Inflammatory macrophage treated with lipopolysaccharide for 4 hours (primary cell): ENCODE data around the gene FOXO3.
A peak's percentile ranks its signal among the peaks of the same experiment; 100 is the strongest.

Experiments used
- DNase-seq: peaks from one replicate; pipeline ENCODE4 v3.0.0-alpha.2; 2020

The FOXO3 gene

GRCh38 chr6:108576709-108577108, 16.0 kb downstream of the FOXO3 start:
- peak; percentile 79 for DNase-seq

- no peak for DNase-seq
These were observed 17.4 kb downstream of the FOXO3 start for GRCh38 chr6:108578166-108578565.

GRCh38 chr6:108578595-108579327, 18.0 kb downstream of the FOXO3 start:
- DNase-seq: no peak

- no peak for DNase-seq
These were observed 18.6 kb downstream of the FOXO3 start for GRCh38 chr6:108579328-108579721.

GRCh38 chr6:108580646-108581045, 19.9 kb downstream of the FOXO3 start:
- no peak for DNase-seq

- DNase-seq: peak; percentile 78
These were observed 20.7 kb downstream of the FOXO3 start for GRCh38 chr6:108581237-108581931.

- no peak for DNase-seq
These were observed 21.3 kb downstream of the FOXO3 start for GRCh38 chr6:108581932-108582475.

- DNase-seq: no peak
These were observed 21.9 kb downstream of the FOXO3 start for GRCh38 chr6:108582618-108583017.

GRCh38 chr6:108584323-108584722, 23.6 kb downstream of the FOXO3 start:
- DNase-seq: no peak

GRCh38 chr6:108585359-108585758, 24.6 kb downstream of the FOXO3 start:
- no peak for DNase-seq

- peak; percentile 17 for DNase-seq
These were observed 25.3 kb downstream of the FOXO3 start for GRCh38 chr6:108585921-108586536.

- DNase-seq: peak; percentile 30
These were observed 26.7 kb downstream of the FOXO3 start for GRCh38 chr6:108587258-108588059.

- DNase-seq: peak; percentile 56
These were observed 27.9 kb downstream of the FOXO3 start for GRCh38 chr6:108588586-108588985.

GRCh38 chr6:108589244-108589791, 28.6 kb downstream of the FOXO3 start:
- DNase-seq: peak; percentile 97

GRCh38 chr6:108591040-108591816, 30.5 kb downstream of the FOXO3 start:
- no peak for DNase-seq

GRCh38 chr6:108592371-108593337, 31.9 kb downstream of the FOXO3 start:
- DNase-seq: peak; percentile 78

- DNase-seq: peak; percentile 70
These were observed 33.4 kb downstream of the FOXO3 start for GRCh38 chr6:108594151-108594550.

GRCh38 chr6:108594640-108595039, 33.9 kb downstream of the FOXO3 start:
- DNase-seq: no peak

GRCh38 chr6:108596956-108597355, 36.2 kb downstream of the FOXO3 start:
- DNase-seq: peak; percentile 79

GRCh38 chr6:108597572-108598304, 37.0 kb downstream of the FOXO3 start:
- peak; percentile 42 for DNase-seq
